Cardiac fibroblast (primary cell): ENCODE measurements around the gene HEXIM1.
A peak's percentile ranks its signal among the peaks of the same experiment; 100 is the strongest.

Experiments used
- DNase-seq, 2 donors: peaks; one replicate each; pipeline versions ENCODE4 v3.0.0 to v3.0.0-alpha.2; 2010; ENCODE audit warnings: low read depth in 2 of 2
- H3K4me3 ChIP-seq, 2 donors: replicated peaks in 1 of 2; 1 replicate in 1 of 2; 2 replicates in 1 of 2; pipeline ENCODE4 v1.5.1; 2011; ENCODE audit warnings: low read depth in 2 of 2, low read length in 2 of 2, mild to moderate bottlenecking in 2 of 2, moderate library complexity in 1 of 2
- CTCF ChIP-seq: IDR thresholded peaks from one replicate; pipeline ENCODE4 v1.5.1; 2011; ENCODE audit warnings: low read depth, mild to moderate bottlenecking, low read length, inconsistent platforms

HEXIM1 gene

GRCh38 chr17:45125509-45125908, 22.8 kb upstream of the HEXIM1 start:
- TF ChIP-seq CTCF, result no peak
- no peak for DNase-seq
- H3K4me3 ChIP-seq, result no peak overlapping the region

GRCh38 chr17:45127207-45127547, 21.1 kb upstream of the HEXIM1 start:
- no peak overlapping the region for H3K4me3 ChIP-seq
- no peak for DNase-seq
- TF ChIP-seq CTCF, result no peak

GRCh38 chr17:45127548-45128300, 20.6 kb upstream of the HEXIM1 start:
- no peak overlapping the region for H3K4me3 ChIP-seq
- no peak for TF ChIP-seq CTCF
- peak in 1 of 2 donors; percentile 55 for DNase-seq

GRCh38 chr17:45128331-45128730, 19.9 kb upstream of the HEXIM1 start:
- no peak overlapping the region for H3K4me3 ChIP-seq
- no peak for DNase-seq
- TF ChIP-seq CTCF, result no peak

GRCh38 chr17:45128989-45129388, 19.3 kb upstream of the HEXIM1 start:
- no peak overlapping the region for H3K4me3 ChIP-seq
- DNase-seq, result no peak
- no peak for TF ChIP-seq CTCF

- no peak for DNase-seq
- no peak for TF ChIP-seq CTCF
- H3K4me3 ChIP-seq, result no peak overlapping the region
Observed at GRCh38 chr17:45129426-45129939, 18.8 kb upstream of the HEXIM1 start.
